Endothelial cell of hepatic sinusoid (primary cell): Measurements from ENCODE around the gene SNCAIP.

Experiments
- in situ Hi-C: cut with HindIII; loops from 2 replicates; pipeline ENCODE4 v1.10.0; 2017; ENCODE audit warnings: low sequenced_read_pairs

SNCAIP gene

DNA sequence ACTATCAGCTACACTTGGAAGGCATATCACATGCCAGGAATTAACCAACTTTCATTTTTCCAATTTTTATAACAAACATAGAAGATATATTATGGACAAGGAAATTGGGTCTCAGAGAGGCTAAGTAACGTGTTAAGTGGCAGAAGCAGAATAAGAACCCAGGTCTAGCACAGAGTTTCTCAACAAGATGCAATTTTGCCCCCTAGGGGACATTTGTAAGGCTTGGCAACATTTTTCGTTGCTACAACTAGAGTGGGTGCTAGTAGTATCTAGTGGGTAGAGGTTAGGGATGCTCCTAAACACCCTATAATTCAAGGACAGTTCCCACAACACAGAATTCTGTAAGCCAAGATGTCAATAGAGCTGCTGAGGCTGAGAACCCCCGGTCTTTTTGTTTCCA lies 180.6 kb downstream of the SNCAIP start:
- in situ Hi-C loops, result no loop called here

DNA sequence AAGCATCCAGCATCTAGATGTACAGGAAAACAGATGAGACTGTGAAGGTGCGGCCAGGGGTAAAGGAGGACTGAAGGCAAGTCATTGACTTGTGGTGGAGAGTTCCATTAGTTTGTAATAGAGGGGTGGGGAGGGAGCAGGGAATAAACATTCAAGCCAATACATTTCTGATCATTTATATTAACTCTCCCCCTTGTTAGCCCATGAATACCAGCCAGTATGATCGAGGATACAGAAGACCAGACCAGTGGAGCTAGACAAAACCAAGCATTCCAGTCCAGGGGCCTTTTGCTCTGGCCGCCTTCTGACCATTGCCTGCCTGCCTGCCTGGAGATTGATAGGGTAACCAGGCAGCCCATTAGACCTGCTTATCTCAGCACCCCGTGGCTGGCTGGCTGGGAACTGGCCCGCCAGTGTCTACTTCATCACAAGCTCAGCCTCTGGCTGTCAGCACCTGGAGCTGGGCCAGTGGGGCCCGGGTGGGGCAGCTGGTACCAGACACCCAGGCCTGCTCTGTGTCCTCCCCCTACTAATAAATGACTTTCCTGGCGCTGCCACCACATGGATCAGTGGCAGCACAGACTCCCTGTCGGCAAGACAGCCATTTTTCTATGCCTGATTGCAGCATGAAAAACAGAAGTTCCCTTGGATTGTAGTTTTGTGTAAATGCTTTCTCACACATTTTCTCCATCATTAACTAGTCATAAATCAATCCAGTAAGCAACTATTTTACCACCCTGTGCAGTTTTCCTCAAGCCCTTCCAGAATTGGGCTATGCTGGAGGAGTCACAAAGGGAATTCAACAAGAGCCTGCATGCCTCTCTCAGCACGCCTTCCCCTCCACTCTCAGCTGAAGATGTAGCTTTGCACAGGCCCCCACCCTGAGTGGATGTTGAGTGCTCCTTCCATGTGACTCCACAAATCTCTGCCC lies 181.3 kb downstream of the SNCAIP start:
- in situ Hi-C loops, result no loop called here

- in situ Hi-C loops, result no loop called here
Measured at GRCh38 chr5:122494109-122494508, 182.1 kb downstream of the SNCAIP start.

DNA sequence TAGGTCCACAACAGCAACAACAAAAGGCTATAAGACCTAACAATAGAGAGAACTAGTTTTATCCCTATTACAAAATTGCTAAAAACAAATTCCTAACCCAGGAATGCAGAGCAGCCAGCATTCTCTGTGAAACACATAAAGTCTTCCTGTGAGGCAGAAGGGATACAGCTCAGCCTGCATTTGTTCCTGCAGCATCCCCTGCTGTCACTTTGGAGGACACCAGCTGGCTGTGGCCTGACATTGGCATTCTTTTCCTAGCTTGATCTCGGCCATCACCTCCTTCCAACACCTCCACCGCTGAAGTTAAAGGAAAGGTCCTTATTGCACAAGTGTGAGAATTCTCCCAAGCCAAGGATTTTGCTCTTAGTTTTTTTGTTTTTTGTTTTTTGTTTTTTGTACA lies 186.1 kb downstream of the SNCAIP start:
- in situ Hi-C loops, result no loop called here

- in situ Hi-C loops, result no loop called here
Measured at GRCh38 chr5:122499585-122499984, 187.5 kb downstream of the SNCAIP start.

- in situ Hi-C loops, result loop anchor here (25.0 kb wide), 1 partner anchor 1112 kb away; no protein-coding TSS in a partner anchor
Measured at GRCh38 chr5:122500245-122501088, 188.4 kb downstream of the SNCAIP start.

DNA sequence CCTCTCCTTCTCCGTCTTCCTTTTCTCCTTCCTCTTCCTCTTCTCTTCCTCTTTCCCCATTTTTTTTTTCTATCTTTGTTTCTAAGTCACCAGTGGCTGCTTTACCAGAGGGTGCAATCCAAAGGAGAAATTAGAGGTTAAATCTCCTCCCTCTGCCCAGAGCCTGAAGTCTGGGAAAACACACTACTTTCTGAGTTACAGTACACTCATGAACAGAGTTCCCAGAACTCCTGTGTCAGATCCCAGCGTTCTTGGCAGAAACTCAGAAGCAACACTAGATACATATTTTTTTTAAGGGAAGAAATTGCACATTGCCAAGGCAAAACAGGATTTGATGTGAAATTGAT lies 189.0 kb downstream of the SNCAIP start:
- in situ Hi-C loops, result loop anchor here (25.0 kb wide), 1 partner anchor 1111 kb away; no protein-coding TSS in a partner anchor

- in situ Hi-C loops, result loop anchor here (5.0 to 25.0 kb wide), 2 partner anchors 50 to 1105 kb away; no protein-coding TSS in a partner anchor
Measured at GRCh38 chr5:122507045-122507444, 195.0 kb downstream of the SNCAIP start.

DNA sequence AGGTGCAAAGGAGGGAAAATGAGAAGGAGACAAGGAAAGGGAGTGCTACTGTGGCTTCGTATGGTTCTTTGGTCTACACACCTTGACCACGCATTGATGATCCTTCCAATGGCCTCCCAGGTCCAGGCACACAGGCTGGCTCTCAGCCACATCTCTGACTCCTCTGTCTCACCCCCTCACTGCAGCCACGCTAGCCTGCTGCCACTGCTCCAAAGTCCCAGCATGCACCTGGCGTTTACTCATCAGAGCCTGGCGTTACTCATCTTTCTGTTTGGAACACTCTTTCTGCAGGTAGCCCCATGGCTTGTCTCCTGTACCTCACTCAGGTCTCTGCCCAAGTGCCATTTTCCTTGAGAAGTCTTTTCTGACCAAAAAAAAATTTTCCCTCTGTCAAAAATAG lies 195.5 kb downstream of the SNCAIP start:
- in situ Hi-C loops, result loop anchor here (5.0 to 25.0 kb wide), 2 partner anchors 50 to 1105 kb away; no protein-coding TSS in a partner anchor

- in situ Hi-C loops, result loop anchor here (5.0 to 25.0 kb wide), 2 partner anchors 49 to 1104 kb away; no protein-coding TSS in a partner anchor
Measured at GRCh38 chr5:122508623-122509022, 196.6 kb downstream of the SNCAIP start.
